IMR-90 (cell line): ENCODE measurements around the gene TM7SF3. TPM values are rescaled to one million over a fixed set of nuclear protein-coding genes. Genes with fewer than 3 reads are reported as not detected.

Source experiments
- ATAC-seq: fragments of 200-7000 bp; cut with Tn5 transposase; 2 replicates; pipeline ENCODE4 v1.9.1; 2020; ENCODE audit warnings: low read depth, mild to moderate bottlenecking, moderate library complexity
- BruUV-seq: library from RNA; stranded (reverse); fragments of 400-500 nt; replicated peaks from 2 replicates; lab custom pipeline; 2021; lab: Mats Ljungman, UMichigan
- CTCF ChIA-PET: fragments of 300-600 bp; formaldehyde crosslinking; extraction: SDS; loops from one replicate; lab custom pipeline; 2021; ENCODE audit warnings: antibody characterized with exemption; lab: Yijun Ruan, JAX
- POLR2A ChIA-PET: fragments of 300-600 bp; sonication (Branson Sonifier 250); formaldehyde crosslinking; loops from one replicate; lab custom pipeline; 2022; ENCODE audit warnings: antibody characterized with exemption; ENCODE audit not compliant: unreplicated experiment; lab: Charles Lee
- DNase-seq: peaks from one replicate; pipeline ENCODE4 v3.0.0; 2013
- H2AFZ ChIP-seq: replicated peaks from 2 replicates; pipeline ENCODE3; 2013; ENCODE audit warnings: low read length, mild to moderate bottlenecking; ENCODE audit not compliant: poor library complexity
- H2AK5ac ChIP-seq: 2 replicates; pipeline ENCODE4 v1.6.1; 2013; ENCODE audit warnings: low read depth, low read length, inconsistent platforms
- H2AK9ac ChIP-seq: replicated peaks from 2 replicates; pipeline ENCODE3; 2013; ENCODE audit warnings: mild to moderate bottlenecking, low read depth, low read length, moderate library complexity; ENCODE audit not compliant: poor library complexity
- H2BK120ac ChIP-seq: 2 replicates; pipeline ENCODE4 v1.6.1; 2013; ENCODE audit warnings: low read depth, low read length, inconsistent platforms
- H2BK15ac ChIP-seq: 3 replicates; pipeline ENCODE4 v1.6.1; 2013; ENCODE audit warnings: low read depth, low read length, inconsistent platforms
- H2BK20ac ChIP-seq: 2 replicates; pipeline ENCODE4 v1.6.1; 2013; ENCODE audit warnings: low read depth, mild to moderate bottlenecking, inconsistent platforms, low read length, moderate library complexity
- H2BK5ac ChIP-seq: 2 replicates; pipeline ENCODE4 v1.6.1; 2013; ENCODE audit warnings: mild to moderate bottlenecking, low read depth, low read length, inconsistent platforms; ENCODE audit not compliant: poor library complexity, severe bottlenecking
- H3K14ac ChIP-seq: replicated peaks from 2 replicates; pipeline ENCODE4 v1.6.1; 2013; ENCODE audit warnings: low read depth, low read length, inconsistent platforms
- H3K18ac ChIP-seq: 2 replicates; pipeline ENCODE4 v1.6.1; 2013; ENCODE audit warnings: low read depth, low read length, control low read depth
- H3K23ac ChIP-seq: 2 replicates; pipeline ENCODE4 v1.6.1; 2013; ENCODE audit warnings: low read depth, low read length, inconsistent platforms
- H3K27ac ChIP-seq: 2 replicates; pipeline ENCODE4 v1.5.1; 2013; ENCODE audit warnings: mild to moderate bottlenecking, control low read depth, low read length; ENCODE audit not compliant: insufficient read depth
- H3K27me3 ChIP-seq: 2 replicates; pipeline ENCODE4 v1.6.1; 2013; ENCODE audit warnings: low read length; ENCODE audit not compliant: control insufficient read depth, insufficient read depth
- H3K36me3 ChIP-seq: 2 replicates; pipeline ENCODE4 v1.6.1; 2013; ENCODE audit warnings: low read length, mixed read lengths; ENCODE audit not compliant: control insufficient read depth, insufficient read depth
- H3K4ac ChIP-seq: 2 replicates; pipeline ENCODE4 v1.6.1; 2013; ENCODE audit warnings: low read depth, low read length, inconsistent platforms
- H3K4me1 ChIP-seq: 2 replicates; pipeline ENCODE4 v1.6.1; 2013; ENCODE audit warnings: low read length, mixed read lengths; ENCODE audit not compliant: control insufficient read depth, insufficient read depth
- H3K4me2 ChIP-seq: 2 replicates; pipeline ENCODE4 v1.6.1; 2013; ENCODE audit warnings: low read depth, mild to moderate bottlenecking, control low read depth, low read length, moderate library complexity
- H3K4me3 ChIP-seq: 2 replicates; pipeline ENCODE4 v1.5.1; 2013; ENCODE audit warnings: low read depth, mild to moderate bottlenecking, control low read depth, low read length, moderate library complexity; ENCODE audit not compliant: insufficient read depth
- H3K56ac ChIP-seq: 2 replicates; pipeline ENCODE4 v1.6.1; 2013; ENCODE audit warnings: low read length, inconsistent platforms; ENCODE audit not compliant: insufficient read depth; ENCODE audit errors: extremely low read depth
- H3K79me1 ChIP-seq, 2 experiments: 2 replicates each; pipeline ENCODE4 v1.6.1; 2013; ENCODE audit warnings: low read length in 2 of 2, inconsistent platforms in 1 of 2, low read depth in 1 of 2
- H3K9ac ChIP-seq: 2 replicates; pipeline ENCODE4 v1.6.1; 2013; ENCODE audit warnings: low read depth, low read length, control low read depth
- H3K9me1 ChIP-seq: 2 replicates; pipeline ENCODE4 v1.6.1; 2013; ENCODE audit warnings: low read length, inconsistent platforms; ENCODE audit not compliant: insufficient read depth
- H3K9me3 ChIP-seq: 2 replicates; pipeline ENCODE4 v1.6.1; 2013; ENCODE audit warnings: low read length; ENCODE audit not compliant: control insufficient read depth, insufficient read depth
- H4K20me1 ChIP-seq: 2 replicates; pipeline ENCODE4 v1.6.1; 2013; ENCODE audit warnings: low read length, inconsistent platforms; ENCODE audit not compliant: insufficient read depth
- H4K5ac ChIP-seq: 2 replicates; pipeline ENCODE4 v1.6.1; 2013; ENCODE audit warnings: mild to moderate bottlenecking, low read depth, low read length, control low read depth
- H4K8ac ChIP-seq, 2 experiments: 2 replicates each; pipeline ENCODE4 v1.6.1; 2013; ENCODE audit warnings: low read depth in 2 of 2, low read length in 2 of 2, control low read depth in 1 of 2, inconsistent platforms in 1 of 2
- H4K91ac ChIP-seq: 2 replicates; pipeline ENCODE4 v1.6.1; 2013; ENCODE audit warnings: low read depth, low read length, inconsistent platforms; ENCODE audit not compliant: insufficient read depth
- BHLHE40 ChIP-seq: fragments of 150-350 bp; IDR thresholded peaks from 2 replicates; pipeline ENCODE4 v1.6.1; 2016; ENCODE audit warnings: mild to moderate bottlenecking, low read depth, low read length
- CEBPB ChIP-seq: IDR thresholded peaks from 2 replicates; pipeline ENCODE4 v1.6.1; 2012; ENCODE audit warnings: low read depth, low read length, improper control_type of control experiment
- CHD1 ChIP-seq: IDR thresholded peaks from 2 replicates; pipeline ENCODE4 v1.6.1; 2012; ENCODE audit warnings: low read depth, low read length, improper control_type of control experiment
- MAFK ChIP-seq: IDR thresholded peaks from 2 replicates; pipeline ENCODE4 v1.6.1; 2012; ENCODE audit warnings: low read depth, low read length, improper control_type of control experiment
- MXI1 ChIP-seq: IDR thresholded peaks from 2 replicates; pipeline ENCODE4 v1.6.1; 2012; ENCODE audit warnings: low read depth, mild to moderate bottlenecking, low read length, moderate library complexity, borderline replicate concordance
- NFE2L2 ChIP-seq: fragments of 150-350 bp; IDR thresholded peaks from 2 replicates; pipeline ENCODE4 v1.6.1; 2016; ENCODE audit warnings: low read depth, mild to moderate bottlenecking, low read length
- POLR2A ChIP-seq: IDR thresholded peaks from 2 replicates; pipeline ENCODE4 v1.6.1; 2012; ENCODE audit warnings: mild to moderate bottlenecking, low read depth, low read length
- RAD21 ChIP-seq: IDR thresholded peaks from 2 replicates; pipeline ENCODE4 v1.6.1; 2012; ENCODE audit warnings: low read length, improper control_type of control experiment
- RCOR1 ChIP-seq: IDR thresholded peaks from 2 replicates; pipeline ENCODE4 v1.6.1; 2012; ENCODE audit warnings: mild to moderate bottlenecking, low read length, improper control_type of control experiment; ENCODE audit not compliant: insufficient replicate concordance
- RFX5 ChIP-seq: IDR thresholded peaks from 2 replicates; pipeline ENCODE4 v1.8.0; 2012; ENCODE audit warnings: low read depth, mild to moderate bottlenecking, low read length, moderate library complexity
- SMC3 ChIP-seq: fragments of 150-350 bp; IDR thresholded peaks from 2 replicates; pipeline ENCODE4 v1.6.1; 2016; ENCODE audit warnings: low read depth, mild to moderate bottlenecking, antibody characterized with exemption, low read length, moderate library complexity
- WGBS, 2 experiments: methylation state at CpG; one replicate each; pipeline versions ENCODE4 v1.1.5 to v1.1.7; 2013; ENCODE audit warnings: missing lambda C conversion rate in 2 of 2; ENCODE audit not compliant: insufficient read length in 1 of 2; ENCODE audit errors: extremely low coverage in 2 of 2; 5-methylcytosine and 5-hydroxymethylcytosine counted together
- dilution Hi-C: fragments of 300-500 bp; cut with HindIII; formaldehyde crosslinking; loops from one replicate; pipeline ENCODE4 v1.14.3; 2018; ENCODE audit warnings: low sequenced_read_pairs; ENCODE audit not compliant: unreplicated experiment
- in situ Hi-C: fragments of 300-500 bp; cut with MboI; formaldehyde crosslinking; loops from 3 replicates; pipeline ENCODE4 v1.14.3; 2019; ENCODE audit warnings: low sequenced_read_pairs, inconsistent platforms, mixed read lengths
- intact Hi-C: fragments of 100-400 bp; cut with micrococcal nuclease; formaldehyde crosslinking; loops from 2 replicates; pipeline ENCODE4 v1.10.0; 2022
- polyA plus RNA-seq, 3 experiments: library from polyadenylated mRNA; depleted of rRNA; stranded (reverse); fragments of >200 nt; gene quantifications; 2 replicates each; pipeline ENCODE4 v1.2.3, GENCODE V29; 2012; ENCODE audit warnings: low replicate concordance in 1 of 3
- total RNA-seq: library from RNA; depleted of rRNA; stranded (reverse); fragments of >200 nt; gene quantifications from 2 replicates; pipeline ENCODE4 v1.2.3, GENCODE V29; 2012
- TF ChIP-seq, protein P1 (sequence below): conservative IDR thresholded peaks from 2 replicates; pipeline ENCODE4 v1.5.1; 2012; ENCODE audit warnings: mild to moderate bottlenecking, low read depth, low read length, improper control_type of control experiment

Gene TM7SF3
- total and polyA plus RNA-seq, 2 of the 4 experiments (the other 2 are of a cell fraction), result 35.3 to 46.6 TPM

- no peak overlapping the region for H3K18ac ChIP-seq
- no peak overlapping the region for H2AK9ac ChIP-seq
- H2AK5ac ChIP-seq, result no peak overlapping the region
- in situ Hi-C loops, result no loop called here
- no TSS peak for BruUV-seq
- H4K8ac ChIP-seq, result no peak overlapping the region
- CTCF ChIA-PET, result no interaction called here
- H2BK5ac ChIP-seq, result no peak overlapping the region
- TF ChIP-seq MXI1 (no peak), SMC3 (no peak), POLR2A (no peak), RCOR1 (no peak), CHD1 (no peak), BHLHE40 (no peak), RAD21 (no peak), RFX5 (no peak), MAFK (no peak), NFE2L2 (no peak), CEBPB (no peak)
- TF ChIP-seq, protein P1, sequence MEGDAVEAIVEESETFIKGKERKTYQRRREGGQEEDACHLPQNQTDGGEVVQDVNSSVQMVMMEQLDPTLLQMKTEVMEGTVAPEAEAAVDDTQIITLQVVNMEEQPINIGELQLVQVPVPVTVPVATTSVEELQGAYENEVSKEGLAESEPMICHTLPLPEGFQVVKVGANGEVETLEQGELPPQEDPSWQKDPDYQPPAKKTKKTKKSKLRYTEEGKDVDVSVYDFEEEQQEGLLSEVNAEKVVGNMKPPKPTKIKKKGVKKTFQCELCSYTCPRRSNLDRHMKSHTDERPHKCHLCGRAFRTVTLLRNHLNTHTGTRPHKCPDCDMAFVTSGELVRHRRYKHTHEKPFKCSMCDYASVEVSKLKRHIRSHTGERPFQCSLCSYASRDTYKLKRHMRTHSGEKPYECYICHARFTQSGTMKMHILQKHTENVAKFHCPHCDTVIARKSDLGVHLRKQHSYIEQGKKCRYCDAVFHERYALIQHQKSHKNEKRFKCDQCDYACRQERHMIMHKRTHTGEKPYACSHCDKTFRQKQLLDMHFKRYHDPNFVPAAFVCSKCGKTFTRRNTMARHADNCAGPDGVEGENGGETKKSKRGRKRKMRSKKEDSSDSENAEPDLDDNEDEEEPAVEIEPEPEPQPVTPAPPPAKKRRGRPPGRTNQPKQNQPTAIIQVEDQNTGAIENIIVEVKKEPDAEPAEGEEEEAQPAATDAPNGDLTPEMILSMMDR, result no peak
- H2AFZ ChIP-seq, result no peak overlapping the region
- H2BK20ac ChIP-seq, result no peak overlapping the region
- H3K14ac ChIP-seq, result no peak overlapping the region
- H4K5ac ChIP-seq, result no peak overlapping the region
- peaks cover 3 to 9% of the 10 kb centered on the region in 2 experiments; a peak in 3 of 4 replicates for H3K79me1 ChIP-seq
- no peak overlapping the region for H3K4me2 ChIP-seq
- no CpG with 5 or more reads among the region's 2 CpGs for WGBS, 2 experiments
- H3K23ac ChIP-seq, result no peak overlapping the region
- H3K9me3 ChIP-seq, result no peaks in the 10 kb centered on the region
- dilution Hi-C loops, result no loop called here
- ATAC-seq (no peak), DNase-seq (no peak)
- intact Hi-C loops, result no loop called here
- no peaks in the 10 kb centered on the region for H3K27me3 ChIP-seq
- H3K36me3 ChIP-seq, result no peaks in the 10 kb centered on the region; the same call in 1 of the 2 replicates
- no peak overlapping the region for H3K4me3 ChIP-seq
- H3K56ac ChIP-seq, result no peak overlapping the region
- no peaks in the 10 kb centered on the region for H3K4me1 ChIP-seq
- peaks cover 5% of the 10 kb centered on the region; the same call in 1 of the 2 replicates for H3K9me1 ChIP-seq
- no peaks in the 10 kb centered on the region; the same call in 1 of the 2 replicates for H4K20me1 ChIP-seq
- no peak overlapping the region for H2BK15ac ChIP-seq
- no peak overlapping the region for H3K4ac ChIP-seq
- H2BK120ac ChIP-seq, result no peak overlapping the region
- H4K91ac ChIP-seq, result no peak overlapping the region
- POLR2A ChIA-PET, result no interaction called here
- H3K9ac ChIP-seq, result no peak overlapping the region
- H3K27ac ChIP-seq, result no peak overlapping the region
Measured at GRCh38 chr12:26982866-26983265, 31.3 kb downstream of the TM7SF3 start.
